ENCODE measurements around the gene ARHGAP15. TPM values are rescaled to one million over a fixed set of nuclear protein-coding genes. Genes with fewer than 3 reads are reported as not detected.

The ARHGAP15 gene
- total RNA-seq, 3 donors from 2014 or later (not counting 1 experiment from before 2014, with no cell fraction given): 148 to 168 (median 165) TPM

GRCh38 chr2:143603846-143604565 is 474.8 kb downstream of the ARHGAP15 start:
- Histone ChIP-seq H3K4me1 (ENCODE audit: control insufficient read depth, insufficient read depth, low read length) (no peaks in the 10 kb centered on the region), H3K36me3 (ENCODE audit: control insufficient read depth, insufficient read depth, low read length) (peaks cover 6% of the 10 kb centered on the region), H3K27ac (ENCODE audit: low read length) (no peak overlapping the region), H3K9me3 (ENCODE audit: control insufficient read depth, insufficient read depth, low read length) (no peaks in the 10 kb centered on the region), H3K4me3 (ENCODE audit: low read length) (no peak overlapping the region), H3K27me3 (ENCODE audit: control insufficient read depth, insufficient read depth, low read length) (no peaks in the 10 kb centered on the region)
- DNase-seq (no peak), ATAC-seq (no peak)
- Mint-ChIP-seq H3K9me3 (no peaks in the 10 kb centered on the region), H3K4me3 (no peak overlapping the region), H3K27ac (no peak overlapping the region), H3K27me3 (ENCODE audit: low read depth in 2 of 2) (no peaks in the 10 kb centered on the region), H3K4me1 (peaks cover 13 to 20% of the 10 kb centered on the region in 2 donors), H3K36me3 (no peaks in the 10 kb centered on the region)
- intact Hi-C loops (cut with micrococcal nuclease): no loop called here
- TF ChIP-seq CTCF (IDR thresholded peaks at IDR 0.05): no peak
- WGBS (ENCODE audit: insufficient coverage): 97% methylated on average over 4 of the region's 4 CpGs

GRCh38 chr2:143604566-143604959 is 475.3 kb downstream of the ARHGAP15 start:
- Histone ChIP-seq H3K9me3 (ENCODE audit: control insufficient read depth, insufficient read depth, low read length) (no peaks in the 10 kb centered on the region), H3K36me3 (ENCODE audit: control insufficient read depth, insufficient read depth, low read length) (peaks cover 6% of the 10 kb centered on the region), H3K4me1 (ENCODE audit: control insufficient read depth, insufficient read depth, low read length) (no peaks in the 10 kb centered on the region), H3K4me3 (ENCODE audit: low read length) (no peak overlapping the region), H3K27ac (ENCODE audit: low read length) (no peak overlapping the region), H3K27me3 (ENCODE audit: control insufficient read depth, insufficient read depth, low read length) (no peaks in the 10 kb centered on the region)
- Mint-ChIP-seq H3K27me3 (ENCODE audit: low read depth in 2 of 2) (no peaks in the 10 kb centered on the region), H3K9me3 (no peaks in the 10 kb centered on the region), H3K4me1 (peaks cover 14 to 20% of the 10 kb centered on the region in 2 donors), H3K4me3 (no peak overlapping the region), H3K27ac (no peak overlapping the region), H3K36me3 (no peaks in the 10 kb centered on the region)
- intact Hi-C loops (cut with micrococcal nuclease): no loop called here
- no peak for ATAC-seq
- no peak for TF ChIP-seq CTCF (IDR thresholded peaks at IDR 0.05)
- 94% methylated on average over 5 of the region's 5 CpGs for WGBS (ENCODE audit: insufficient coverage)
- no peak for DNase-seq

GRCh38 chr2:143607231-143608062 is 478.2 kb downstream of the ARHGAP15 start:
- Mint-ChIP-seq H3K9me3 (no peaks in the 10 kb centered on the region), H3K27ac (no peak overlapping the region)
- no peak for DNase-seq

More at GRCh38 chr2:143607231-143608062, 478.2 kb downstream of the ARHGAP15 start:
- Histone ChIP-seq H3K4me1 (ENCODE audit: control insufficient read depth, insufficient read depth, low read length) (no peaks in the 10 kb centered on the region), H3K4me3 (ENCODE audit: low read length) (no peak overlapping the region), H3K36me3 (ENCODE audit: control insufficient read depth, insufficient read depth, low read length) (peaks cover 6% of the 10 kb centered on the region), H3K27me3 (ENCODE audit: control insufficient read depth, insufficient read depth, low read length) (no peaks in the 10 kb centered on the region), H3K27ac (ENCODE audit: low read length) (no peak overlapping the region), H3K9me3 (ENCODE audit: control insufficient read depth, insufficient read depth, low read length) (no peaks in the 10 kb centered on the region)
- no peaks in the 10 kb centered on the region for H3K27me3 Mint-ChIP-seq (ENCODE audit: low read depth in 2 of 2)
- WGBS (ENCODE audit: insufficient coverage): 87% methylated on average over 3 of the region's 5 CpGs
- H3K36me3 Mint-ChIP-seq: no peaks in the 10 kb centered on the region
- intact Hi-C loops (cut with micrococcal nuclease): no loop called here
- H3K4me1 Mint-ChIP-seq: peaks cover 13 to 21% of the 10 kb centered on the region in 2 donors
- no peak for TF ChIP-seq CTCF (IDR thresholded peaks at IDR 0.05)
- no peak for ATAC-seq
- no peak overlapping the region for H3K4me3 Mint-ChIP-seq

All from natural killer cell (primary cell).